ENCODE measurements around the gene RDH16.
"Not testable (repeated sequence)": the region's sequence is repeated elsewhere in the genome, so short reads cannot be mapped to it uniquely, and the experiment has no call there.

The RDH16 gene

GRCh38 chr12:56983386-56983785 lies 26.0 kb upstream of the RDH16 start:
- Histone ChIP-seq H3K9me3 (ENCODE audit: low read length) (no peaks in the 10 kb centered on the region), H3K27me3 (ENCODE audit: insufficient read depth, low read length) (0 out of 2 replicates have a peak, but pooled peaks cover 4% of the 10 kb centered on the region), H3K4me1 (ENCODE audit: insufficient read depth, low read length, severe bottlenecking) (no peaks in the 10 kb centered on the region), H3K79me2 (ENCODE audit: insufficient read depth, low read length) (no peaks in the 10 kb centered on the region), H3K9me2 (ENCODE audit: low read depth, low read length) (no peaks in the 10 kb centered on the region), H3K4me2 (ENCODE audit: low read length) (no peak overlapping the region), H4K20me1 (ENCODE audit: insufficient read depth, low read length) (no peaks in the 10 kb centered on the region), H3K27ac (ENCODE audit: low read depth, low read length, poor library complexity, severe bottlenecking) (no peak overlapping the region), H3K9ac (ENCODE audit: low read length) (no peak overlapping the region), H3K4me3 (ENCODE audit: low read depth, low read length, poor library complexity, severe bottlenecking) (no peak overlapping the region), H2AFZ (ENCODE audit: low read length) (no peak overlapping the region), H3F3A (ENCODE audit: insufficient read depth, low read length) (no peaks in the 10 kb centered on the region), H3K36me3 (ENCODE audit: insufficient read depth, low read length) (no peaks in the 10 kb centered on the region)
- TF ChIP-seq CTCF (IDR thresholded peaks at IDR 0.05; ENCODE audit: low read length) (no peak), EZH2 (IDR thresholded peaks at IDR 0.05; ENCODE audit: borderline replicate concordance, low read length) (no peak)

GRCh38 chr12:56982578-56983236 lies 25.3 kb upstream of the RDH16 start:
- H2AFZ ChIP-seq (ENCODE audit: low read length); H4K20me1 ChIP-seq (ENCODE audit: insufficient read depth, low read length); H3K4me2 ChIP-seq (ENCODE audit: low read length); H3F3A ChIP-seq (ENCODE audit: insufficient read depth, low read length); H3K27ac ChIP-seq (ENCODE audit: low read depth, low read length, poor library complexity, severe bottlenecking); H3K4me3 ChIP-seq (ENCODE audit: low read depth, low read length, poor library complexity, severe bottlenecking); H3K4me1 ChIP-seq (ENCODE audit: insufficient read depth, low read length, severe bottlenecking); H3K9me2 ChIP-seq (ENCODE audit: low read depth, low read length); H3K27me3 ChIP-seq (ENCODE audit: insufficient read depth, low read length); H3K79me2 ChIP-seq (ENCODE audit: insufficient read depth, low read length); H3K36me3 ChIP-seq (ENCODE audit: insufficient read depth, low read length); H3K9ac ChIP-seq (ENCODE audit: low read length); H3K9me3 ChIP-seq (ENCODE audit: low read length): not testable (repeated sequence)

- Histone ChIP-seq H3K9me2 (ENCODE audit: low read depth, low read length) (no peaks in the 10 kb centered on the region), H3K9me3 (ENCODE audit: low read length) (no peaks in the 10 kb centered on the region), H3K4me3 (ENCODE audit: low read depth, low read length, poor library complexity, severe bottlenecking) (no peak overlapping the region), H3K79me2 (ENCODE audit: insufficient read depth, low read length) (no peaks in the 10 kb centered on the region), H3K4me1 (ENCODE audit: insufficient read depth, low read length, severe bottlenecking) (no peaks in the 10 kb centered on the region), H4K20me1 (ENCODE audit: insufficient read depth, low read length) (no peaks in the 10 kb centered on the region), H3K27ac (ENCODE audit: low read depth, low read length, poor library complexity, severe bottlenecking) (no peak overlapping the region), H2AFZ (ENCODE audit: low read length) (no peak overlapping the region), H3K36me3 (ENCODE audit: insufficient read depth, low read length) (no peaks in the 10 kb centered on the region), H3F3A (ENCODE audit: insufficient read depth, low read length) (no peaks in the 10 kb centered on the region), H3K9ac (ENCODE audit: low read length) (no peak overlapping the region), H3K27me3 (ENCODE audit: insufficient read depth, low read length) (no peaks in the 10 kb centered on the region), H3K4me2 (ENCODE audit: low read length) (no peak overlapping the region)
- TF ChIP-seq CTCF (IDR thresholded peaks at IDR 0.05; ENCODE audit: low read length) (no peak), EZH2 (IDR thresholded peaks at IDR 0.05; ENCODE audit: borderline replicate concordance, low read length) (no peak)
These were observed 23.6 kb upstream of the RDH16 start for GRCh38 chr12:56980941-56981530.

- Histone ChIP-seq H3K27me3 (ENCODE audit: insufficient read depth, low read length) (no peaks in the 10 kb centered on the region), H3K4me2 (ENCODE audit: low read length) (no peak overlapping the region), H4K20me1 (ENCODE audit: insufficient read depth, low read length) (no peaks in the 10 kb centered on the region), H3K9me2 (ENCODE audit: low read depth, low read length) (no peaks in the 10 kb centered on the region), H3K9ac (ENCODE audit: low read length) (no peak overlapping the region), H3K79me2 (ENCODE audit: insufficient read depth, low read length) (no peaks in the 10 kb centered on the region), H3K4me1 (ENCODE audit: insufficient read depth, low read length, severe bottlenecking) (no peaks in the 10 kb centered on the region), H3K9me3 (ENCODE audit: low read length) (no peaks in the 10 kb centered on the region), H3K36me3 (ENCODE audit: insufficient read depth, low read length) (no peaks in the 10 kb centered on the region), H3F3A (ENCODE audit: insufficient read depth, low read length) (no peaks in the 10 kb centered on the region), H3K4me3 (ENCODE audit: low read depth, low read length, poor library complexity, severe bottlenecking) (no peak overlapping the region), H3K27ac (ENCODE audit: low read depth, low read length, poor library complexity, severe bottlenecking) (no peak overlapping the region), H2AFZ (ENCODE audit: low read length) (no peak overlapping the region)
- TF ChIP-seq EZH2 (IDR thresholded peaks at IDR 0.05; ENCODE audit: borderline replicate concordance, low read length) = no peak
These were observed 22.9 kb upstream of the RDH16 start for GRCh38 chr12:56980268-56980667.

All from OCI-LY1 (cell line).